ENCODE measurements around the gene HPSE. TPM values are rescaled to one million over a fixed set of nuclear protein-coding genes. Genes with fewer than 3 reads are reported as not detected.

Gene HPSE
- total RNA-seq, 1 donor: 0.36 TPM

- Histone ChIP-seq H3K4me1 (ENCODE audit: insufficient read depth, low read length) (no peaks in the 10 kb centered on the region), H4K20me1 (ENCODE audit: insufficient read depth, low read length) (no peaks in the 10 kb centered on the region), H3K4me3 (ENCODE audit: insufficient read depth, low read length) (no peak overlapping the region), H3K4me2 (ENCODE audit: insufficient read depth, low read length) (no peak overlapping the region), H3K27me3 (ENCODE audit: insufficient read depth, low read length) (peaks cover 7% of the 10 kb centered on the region), H3K27ac (ENCODE audit: low read depth, low read length) (no peak overlapping the region), H3K9me3 (ENCODE audit: low read depth, low read length) (no peaks in the 10 kb centered on the region), H3K79me2 (ENCODE audit: insufficient read depth, low read length) (no peaks in the 10 kb centered on the region), H2AFZ (ENCODE audit: low read length) (no peak overlapping the region), H3K36me3 (ENCODE audit: insufficient read depth, low read length) (no peaks in the 10 kb centered on the region)
- no peak for TF ChIP-seq CTCF (IDR thresholded peaks at IDR 0.05; ENCODE audit: extremely low read depth, low read depth, low read length)
- DNase-seq (ENCODE audit: insufficient read length, low spot score, missing footprints): no peak
Observed at GRCh38 chr4:83369831-83370639, 35.4 kb upstream of the HPSE start.

GRCh38 chr4:83364312-83364711 is 29.7 kb upstream of the HPSE start:
- H3K9me3 ChIP-seq (ENCODE audit: low read depth, low read length): no peaks in the 10 kb centered on the region
- no peak overlapping the region for H2AFZ ChIP-seq (ENCODE audit: low read length)
- no peaks in the 10 kb centered on the region for H3K79me2 ChIP-seq (ENCODE audit: insufficient read depth, low read length)
- DNase-seq (ENCODE audit: insufficient read length, low spot score, missing footprints): peak; percentile 70
- no peaks in the 10 kb centered on the region for H3K4me1 ChIP-seq (ENCODE audit: insufficient read depth, low read length)
- no peak for TF ChIP-seq CTCF (IDR thresholded peaks at IDR 0.05; ENCODE audit: extremely low read depth, low read depth, low read length)
- H3K4me3 ChIP-seq (ENCODE audit: insufficient read depth, low read length): no peak overlapping the region
- no peaks in the 10 kb centered on the region for H3K36me3 ChIP-seq (ENCODE audit: insufficient read depth, low read length)
- no peaks in the 10 kb centered on the region for H4K20me1 ChIP-seq (ENCODE audit: insufficient read depth, low read length)
- H3K27me3 ChIP-seq (ENCODE audit: insufficient read depth, low read length): peaks cover 2% of the 10 kb centered on the region
- H3K27ac ChIP-seq (ENCODE audit: low read depth, low read length): no peak overlapping the region
- H3K4me2 ChIP-seq (ENCODE audit: insufficient read depth, low read length): no peak overlapping the region

GRCh38 chr4:83362492-83363329 is 28.1 kb upstream of the HPSE start:
- Histone ChIP-seq H3K27ac (ENCODE audit: low read depth, low read length) (no peak overlapping the region), H3K9me3 (ENCODE audit: low read depth, low read length) (no peaks in the 10 kb centered on the region), H3K79me2 (ENCODE audit: insufficient read depth, low read length) (no peaks in the 10 kb centered on the region), H2AFZ (ENCODE audit: low read length) (no peak overlapping the region), H3K4me3 (ENCODE audit: insufficient read depth, low read length) (no peak overlapping the region), H3K4me1 (ENCODE audit: insufficient read depth, low read length) (peaks cover 13% of the 10 kb centered on the region), H3K36me3 (ENCODE audit: insufficient read depth, low read length) (no peaks in the 10 kb centered on the region), H3K4me2 (ENCODE audit: insufficient read depth, low read length) (no peak overlapping the region), H3K27me3 (ENCODE audit: insufficient read depth, low read length) (peaks cover 2% of the 10 kb centered on the region), H4K20me1 (ENCODE audit: insufficient read depth, low read length) (no peaks in the 10 kb centered on the region)
- TF ChIP-seq CTCF (IDR thresholded peaks at IDR 0.05; ENCODE audit: extremely low read depth, low read depth, low read length): peak; percentile 54
- no peak for DNase-seq (ENCODE audit: insufficient read length, low spot score, missing footprints)
